ENCODE measurements around the gene SLC37A1.

The SLC37A1 gene

GRCh38 chr21:42466700-42467099 is 47.0 kb upstream of the SLC37A1 start:
- TF ChIP-seq REST (IDR thresholded peaks at IDR 0.05; ENCODE audit: insufficient read depth in 1 of 2, low read depth in 2 of 2, low read length in 2 of 2) (no peak), TAF1 (IDR thresholded peaks at IDR 0.05; ENCODE audit: borderline replicate concordance, insufficient read depth, low read length) (no peak), FOXP2 (optimal IDR thresholded peaks at IDR 0.05; ENCODE audit: borderline replicate concordance, extremely low read depth, extremely low read length, insufficient read depth) (no peak), SIN3A (IDR thresholded peaks at IDR 0.05; ENCODE audit: borderline replicate concordance, insufficient read depth, low read length) (no peak), POLR2AphosphoS5 (IDR thresholded peaks at IDR 0.05; ENCODE audit: low read depth, low read length) (no peak)

- no peak for TF ChIP-seq POLR2AphosphoS5 (IDR thresholded peaks at IDR 0.05; ENCODE audit: low read depth, low read length)
- TF ChIP-seq TAF1 (IDR thresholded peaks at IDR 0.05; ENCODE audit: borderline replicate concordance, insufficient read depth, low read length): no peak
Measured at GRCh38 chr21:42467140-42467983, 46.3 kb upstream of the SLC37A1 start.

GRCh38 chr21:42468491-42469131 is 45.0 kb upstream of the SLC37A1 start:
- TF ChIP-seq FOXP2 (optimal IDR thresholded peaks at IDR 0.05; ENCODE audit: borderline replicate concordance, extremely low read depth, extremely low read length, insufficient read depth): no peak
- TF ChIP-seq REST (IDR thresholded peaks at IDR 0.05; ENCODE audit: insufficient read depth in 1 of 2, low read depth in 2 of 2, low read length in 2 of 2): no peak
- TF ChIP-seq SIN3A (IDR thresholded peaks at IDR 0.05; ENCODE audit: borderline replicate concordance, insufficient read depth, low read length): no peak
- no peak for TF ChIP-seq TAF1 (IDR thresholded peaks at IDR 0.05; ENCODE audit: borderline replicate concordance, insufficient read depth, low read length)
- TF ChIP-seq POLR2AphosphoS5 (IDR thresholded peaks at IDR 0.05; ENCODE audit: low read depth, low read length): no peak

- TF ChIP-seq POLR2AphosphoS5 (IDR thresholded peaks at IDR 0.05; ENCODE audit: low read depth, low read length): no peak
- no peak for TF ChIP-seq TAF1 (IDR thresholded peaks at IDR 0.05; ENCODE audit: borderline replicate concordance, insufficient read depth, low read length)
- TF ChIP-seq REST (IDR thresholded peaks at IDR 0.05; ENCODE audit: insufficient read depth in 1 of 2, low read depth in 2 of 2, low read length in 2 of 2): no peak
- no peak for TF ChIP-seq SIN3A (IDR thresholded peaks at IDR 0.05; ENCODE audit: borderline replicate concordance, insufficient read depth, low read length)
- TF ChIP-seq FOXP2 (optimal IDR thresholded peaks at IDR 0.05; ENCODE audit: borderline replicate concordance, extremely low read depth, extremely low read length, insufficient read depth): no peak
Measured at GRCh38 chr21:42469272-42469671, 44.4 kb upstream of the SLC37A1 start.

GRCh38 chr21:42471206-42471605 is 42.4 kb upstream of the SLC37A1 start:
- no peak for TF ChIP-seq TAF1 (IDR thresholded peaks at IDR 0.05; ENCODE audit: borderline replicate concordance, insufficient read depth, low read length)
- TF ChIP-seq FOXP2 (optimal IDR thresholded peaks at IDR 0.05; ENCODE audit: borderline replicate concordance, extremely low read depth, extremely low read length, insufficient read depth): no peak
- TF ChIP-seq SIN3A (IDR thresholded peaks at IDR 0.05; ENCODE audit: borderline replicate concordance, insufficient read depth, low read length): no peak
- TF ChIP-seq POLR2AphosphoS5 (IDR thresholded peaks at IDR 0.05; ENCODE audit: low read depth, low read length): no peak
- TF ChIP-seq REST (IDR thresholded peaks at IDR 0.05; ENCODE audit: insufficient read depth in 1 of 2, low read depth in 2 of 2, low read length in 2 of 2): no peak
